OCI-LY3 (cell line): ENCODE measurements around the gene CRYBG1.

Source experiments
- EZH2phosphoT487 ChIP-seq: fragments of 200-600 bp; shearing (Covaris generic); IDR thresholded peaks from 2 replicates; pipeline ENCODE4 v1.6.1; 2018; ENCODE audit warnings: antibody characterized with exemption, mixed run types, low read depth
- TF ChIP-seq, protein P1 (sequence below): fragments of 200-600, 300-600 bp; sonication (generic); IDR thresholded peaks from 2 replicates; pipeline ENCODE4 v1.5.1; 2014; ENCODE audit warnings: antibody characterized with exemption, low read length, low read depth

DNA sequence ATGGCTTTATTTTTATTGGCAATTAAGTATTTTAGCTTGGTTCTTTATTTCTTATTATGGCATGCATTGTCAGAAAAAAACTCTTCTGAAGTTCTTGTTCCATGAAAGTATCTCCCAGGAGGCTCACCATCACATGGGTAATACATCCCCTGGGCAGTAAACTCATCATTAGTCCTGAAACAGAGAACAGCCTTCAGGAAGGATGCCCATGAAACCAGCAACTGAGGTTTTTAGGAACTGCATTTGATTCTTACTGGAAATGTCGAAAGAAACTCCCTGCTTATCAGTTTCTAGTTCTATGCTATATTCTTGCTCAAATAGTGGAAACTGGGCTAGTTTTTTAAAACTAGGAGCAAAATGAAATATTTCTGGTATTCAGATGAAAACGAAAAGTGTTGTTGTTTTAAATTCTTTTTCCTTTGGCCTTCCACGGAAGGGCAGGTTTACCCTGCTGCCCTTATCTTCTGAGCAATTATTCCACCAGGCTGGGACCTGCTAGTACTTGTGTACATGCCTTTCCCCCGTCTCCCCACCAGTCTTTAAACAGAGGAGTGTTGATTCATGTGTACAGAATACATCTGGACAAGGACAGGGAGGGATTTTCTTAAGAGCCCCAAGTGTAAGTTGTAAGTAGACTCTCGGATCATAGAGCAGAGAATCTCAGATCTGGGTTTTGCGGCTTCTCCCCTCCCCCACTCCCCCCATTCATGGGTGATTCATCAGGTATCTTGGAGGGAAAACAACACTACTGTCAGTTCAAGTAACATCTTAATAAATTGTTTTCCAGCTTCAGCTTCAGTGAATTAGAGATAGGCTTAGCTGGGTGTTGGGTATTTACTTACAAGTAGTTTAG, 187.3 kb downstream of the CRYBG1 start:
- no peak for TF ChIP-seq EZH2phosphoT487
- TF ChIP-seq, protein P1, sequence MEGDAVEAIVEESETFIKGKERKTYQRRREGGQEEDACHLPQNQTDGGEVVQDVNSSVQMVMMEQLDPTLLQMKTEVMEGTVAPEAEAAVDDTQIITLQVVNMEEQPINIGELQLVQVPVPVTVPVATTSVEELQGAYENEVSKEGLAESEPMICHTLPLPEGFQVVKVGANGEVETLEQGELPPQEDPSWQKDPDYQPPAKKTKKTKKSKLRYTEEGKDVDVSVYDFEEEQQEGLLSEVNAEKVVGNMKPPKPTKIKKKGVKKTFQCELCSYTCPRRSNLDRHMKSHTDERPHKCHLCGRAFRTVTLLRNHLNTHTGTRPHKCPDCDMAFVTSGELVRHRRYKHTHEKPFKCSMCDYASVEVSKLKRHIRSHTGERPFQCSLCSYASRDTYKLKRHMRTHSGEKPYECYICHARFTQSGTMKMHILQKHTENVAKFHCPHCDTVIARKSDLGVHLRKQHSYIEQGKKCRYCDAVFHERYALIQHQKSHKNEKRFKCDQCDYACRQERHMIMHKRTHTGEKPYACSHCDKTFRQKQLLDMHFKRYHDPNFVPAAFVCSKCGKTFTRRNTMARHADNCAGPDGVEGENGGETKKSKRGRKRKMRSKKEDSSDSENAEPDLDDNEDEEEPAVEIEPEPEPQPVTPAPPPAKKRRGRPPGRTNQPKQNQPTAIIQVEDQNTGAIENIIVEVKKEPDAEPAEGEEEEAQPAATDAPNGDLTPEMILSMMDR = no peak
